GM10847 (cell line): ENCODE data around the gene PPP1R3F.
A peak's percentile ranks its signal among the peaks of the same experiment; 100 is the strongest.

ENCODE experiments used
- POLR2A ChIP-seq: IDR thresholded peaks from 2 replicates; pipeline ENCODE4 v1.6.1; 2011; ENCODE audit not compliant: insufficient read length; ENCODE audit errors: extremely low read depth

The PPP1R3F gene

DNA sequence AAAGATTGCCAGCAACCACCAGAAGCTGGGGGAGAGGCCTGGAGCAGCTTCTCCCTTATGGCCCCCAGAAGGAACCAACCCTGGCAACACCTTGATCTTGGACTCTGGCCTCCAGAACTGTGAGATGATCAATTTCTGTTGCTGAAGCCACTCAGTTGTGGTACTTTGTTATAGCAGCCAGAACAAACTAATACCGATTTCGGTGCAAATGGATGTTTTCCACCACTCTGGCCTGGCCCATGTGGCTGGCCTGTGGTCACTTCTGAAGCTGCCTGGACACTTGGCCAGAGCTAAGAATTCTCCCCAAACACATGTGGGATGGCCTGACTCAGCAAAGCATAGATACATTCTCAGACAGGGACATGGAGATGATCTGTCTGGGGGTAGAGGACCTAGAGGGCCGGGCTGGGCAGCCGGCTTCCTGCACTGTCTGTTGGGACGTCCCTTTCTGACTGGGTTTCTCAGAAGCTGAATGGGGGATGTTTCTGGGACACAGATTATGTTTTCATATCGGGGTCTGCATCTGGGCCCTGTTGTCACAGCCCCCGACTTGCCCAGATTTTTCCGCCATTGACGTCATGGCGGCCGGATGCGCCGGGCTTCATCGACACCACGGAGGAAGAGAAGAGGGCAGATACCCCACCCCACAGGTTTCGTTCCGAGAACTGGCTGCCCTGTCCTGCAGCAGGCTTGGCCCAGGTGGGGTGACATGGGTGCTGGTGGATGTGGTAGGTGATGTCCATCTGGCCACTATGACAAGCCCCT is 9.2 kb upstream of the PPP1R3F start:
- no peak for TF ChIP-seq POLR2A

DNA sequence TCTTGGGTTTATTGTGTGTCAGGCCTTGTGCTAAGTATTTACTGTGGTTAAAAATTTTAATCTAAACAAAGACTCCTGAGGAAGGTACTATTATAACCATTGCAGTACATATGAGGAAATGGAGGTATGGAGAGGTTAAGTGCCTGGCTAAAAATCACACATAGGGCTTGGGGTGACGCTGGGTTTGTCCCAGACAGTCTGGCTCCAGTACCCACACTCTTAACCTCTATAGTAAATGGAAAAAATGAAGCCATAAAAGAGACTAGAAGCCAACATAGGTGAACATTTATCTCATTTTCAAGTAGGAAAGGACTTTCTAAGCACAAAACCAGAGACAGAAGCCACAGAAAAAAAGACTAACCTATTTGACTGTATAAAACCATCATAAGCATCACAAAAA is 7.0 kb upstream of the PPP1R3F start:
- TF ChIP-seq POLR2A: no peak

DNA sequence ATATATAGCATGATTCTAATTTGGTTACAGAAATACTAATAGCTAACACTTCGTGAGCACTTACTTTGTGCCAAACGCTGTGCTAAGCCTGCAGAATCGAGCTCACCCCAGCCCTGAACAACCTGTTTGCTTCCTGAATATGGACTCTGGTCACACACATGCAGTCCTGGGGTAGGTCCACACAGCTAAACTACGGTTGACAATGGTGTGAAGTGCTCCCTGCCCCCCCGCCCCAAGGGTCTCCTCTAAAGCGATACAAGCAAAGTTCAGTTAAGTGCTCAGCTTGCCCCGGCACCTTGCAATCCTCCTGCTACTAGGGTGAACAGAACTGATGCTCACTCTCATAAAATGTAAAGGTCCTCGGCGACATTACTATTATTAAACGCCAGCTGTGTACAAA is 6.0 kb upstream of the PPP1R3F start:
- no peak for TF ChIP-seq POLR2A

DNA sequence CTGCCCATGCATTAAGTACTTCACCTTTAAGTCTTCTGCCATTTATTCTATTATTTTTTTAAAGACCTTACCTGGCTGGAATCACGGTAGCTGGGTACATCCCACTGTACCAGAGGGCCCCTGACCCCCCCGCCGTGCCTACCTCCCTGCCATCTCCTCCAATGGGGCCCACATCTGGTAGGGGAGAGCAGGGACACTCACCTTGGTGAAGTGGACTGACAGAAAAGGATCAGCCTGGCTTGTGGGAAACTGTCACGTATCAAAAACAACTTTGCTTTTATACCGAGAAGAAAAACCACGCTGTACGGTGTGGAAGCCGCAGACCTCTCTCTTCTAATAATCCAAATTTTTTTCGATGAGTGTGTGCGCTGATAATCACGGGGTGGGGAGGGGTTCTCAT is 5.1 kb upstream of the PPP1R3F start, which contains the start of gene FOXP3:
Gene FOXP3 (minus strand): TSS at position 251 of the 400 bp plus-strand sequence. CDS start 6,205 bp downstream, outside the sequence.
- no peak for TF ChIP-seq POLR2A

DNA sequence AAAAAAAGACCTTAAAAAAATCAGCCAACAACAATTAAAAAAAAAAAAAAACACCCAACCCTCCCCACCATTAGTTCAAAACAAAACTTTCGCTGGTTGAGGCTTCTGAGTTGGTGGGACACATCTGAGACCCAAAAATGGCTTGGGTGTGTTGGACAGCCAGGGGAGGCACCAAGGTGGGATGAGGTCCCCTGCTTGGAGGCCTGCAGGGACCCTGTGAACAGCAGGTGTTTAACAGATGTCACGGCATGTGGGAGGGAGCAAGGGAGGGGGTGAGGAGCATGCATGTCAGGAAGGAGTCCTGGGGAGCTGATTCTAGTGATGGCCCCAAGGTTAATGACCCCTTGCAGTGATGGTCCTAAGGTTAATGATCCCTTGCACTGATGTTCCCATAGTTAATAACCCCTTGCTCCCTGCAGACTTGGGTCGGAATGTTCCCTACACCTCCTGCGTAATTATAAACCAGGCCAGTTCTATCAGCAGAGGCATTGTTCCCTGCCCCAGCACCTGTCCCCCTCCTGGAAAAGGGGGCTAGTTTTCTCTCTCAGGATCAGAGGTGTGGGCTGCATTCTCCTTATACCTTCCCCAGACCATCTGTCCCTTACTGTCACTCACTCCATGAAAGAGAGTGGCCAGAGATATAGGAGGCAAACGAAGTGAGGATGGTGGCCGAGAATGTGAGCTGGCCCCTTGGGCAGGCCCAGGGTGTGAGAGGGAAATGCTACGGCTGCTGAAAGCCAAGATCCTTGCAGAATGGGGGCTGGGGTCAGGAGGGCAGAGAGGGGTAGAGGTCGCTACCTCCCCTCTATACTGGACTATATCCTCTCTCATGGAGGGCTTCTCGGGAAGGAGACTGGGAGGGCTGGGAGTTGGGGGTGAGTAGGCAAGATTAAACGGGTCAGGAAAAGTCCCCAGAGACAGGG is 2.8 kb upstream of the PPP1R3F start:
- no peak for TF ChIP-seq POLR2A

DNA sequence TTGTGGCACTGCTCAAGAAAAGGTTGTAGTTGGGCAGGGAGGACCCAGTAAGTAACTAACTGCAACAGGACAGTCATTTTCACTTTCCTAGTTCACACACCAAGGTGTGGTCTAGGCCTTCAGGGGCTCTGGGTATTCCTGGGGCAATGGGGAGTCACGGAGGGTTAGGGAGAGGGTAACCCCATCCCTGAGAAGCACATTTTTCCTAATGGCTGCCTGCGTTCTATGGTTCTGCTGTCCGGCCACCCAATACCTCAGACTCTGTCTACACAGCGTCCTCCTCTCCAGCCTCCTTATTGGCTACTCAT is 937 bp upstream of the PPP1R3F start:
- TF ChIP-seq POLR2A: no peak

DNA sequence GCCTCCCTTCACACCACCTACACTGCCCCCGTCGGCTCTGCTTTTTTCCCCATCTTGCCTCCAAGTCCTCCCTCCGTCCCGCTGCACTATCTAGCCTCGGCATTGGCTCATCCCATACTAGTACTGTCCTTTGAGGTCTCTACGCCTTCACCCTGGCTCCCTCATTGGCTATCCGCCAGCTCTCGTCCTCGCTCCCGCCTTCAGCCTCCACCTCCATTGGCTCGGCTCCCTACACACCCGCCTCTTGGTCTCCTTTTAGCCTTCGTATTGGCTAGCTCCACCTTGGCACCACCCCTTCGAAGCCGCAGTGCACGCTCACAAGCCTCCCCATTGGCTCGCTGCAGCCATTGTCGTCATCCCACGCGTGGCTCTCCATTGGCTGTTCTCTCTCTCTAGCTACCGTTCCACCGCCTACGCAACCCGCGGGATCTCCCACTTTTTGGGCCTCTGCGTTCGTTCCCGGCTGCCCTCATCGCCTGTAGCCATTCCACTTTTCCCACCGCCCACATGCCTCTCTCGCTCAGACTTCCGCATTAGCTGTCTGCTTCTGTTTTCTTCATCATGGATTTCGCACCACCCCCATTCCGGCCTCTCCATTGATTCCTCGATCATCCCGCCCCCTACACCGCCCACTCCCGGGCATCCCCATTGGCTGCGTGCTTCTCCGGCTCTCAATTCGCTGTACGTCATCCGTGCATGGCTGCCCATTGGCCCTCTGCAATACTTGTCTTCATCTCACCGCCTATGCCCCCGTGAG is 405 bp upstream of the PPP1R3F start:
- TF ChIP-seq POLR2A: peak; percentile 57

DNA sequence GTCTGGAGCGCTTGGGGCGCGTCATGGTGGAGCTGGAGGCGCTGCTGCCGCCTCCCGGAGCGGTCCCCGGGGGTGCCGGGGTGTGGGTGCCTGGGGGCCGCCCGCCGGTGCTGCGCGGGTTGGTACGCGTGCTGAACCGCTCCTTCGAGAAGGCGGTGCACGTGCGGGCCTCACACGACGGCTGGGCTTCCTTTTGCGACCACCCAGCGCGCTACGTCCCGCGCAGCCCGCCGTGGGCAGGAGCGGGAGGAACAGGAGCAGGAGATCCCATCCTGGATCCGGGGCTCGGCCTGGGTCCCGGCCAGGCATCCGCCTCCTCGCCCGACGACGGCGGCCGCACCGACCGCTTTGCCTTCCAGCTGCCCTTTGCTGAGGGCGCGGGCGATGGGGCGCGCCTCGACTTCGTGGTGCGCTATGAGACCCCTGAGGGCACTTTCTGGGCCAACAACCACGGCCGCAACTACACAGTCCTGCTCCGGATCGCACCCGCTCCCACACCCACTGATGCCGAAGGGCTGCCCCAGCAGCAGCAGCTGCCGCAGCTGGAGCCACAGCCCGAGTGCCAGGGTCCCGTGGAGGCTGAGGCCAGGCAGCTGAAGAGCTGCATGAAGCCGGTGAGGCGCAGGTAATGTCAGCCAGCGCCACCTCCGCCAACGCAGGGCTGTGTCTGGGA is 792 bp downstream of the PPP1R3F start:
- TF ChIP-seq POLR2A: no peak

DNA sequence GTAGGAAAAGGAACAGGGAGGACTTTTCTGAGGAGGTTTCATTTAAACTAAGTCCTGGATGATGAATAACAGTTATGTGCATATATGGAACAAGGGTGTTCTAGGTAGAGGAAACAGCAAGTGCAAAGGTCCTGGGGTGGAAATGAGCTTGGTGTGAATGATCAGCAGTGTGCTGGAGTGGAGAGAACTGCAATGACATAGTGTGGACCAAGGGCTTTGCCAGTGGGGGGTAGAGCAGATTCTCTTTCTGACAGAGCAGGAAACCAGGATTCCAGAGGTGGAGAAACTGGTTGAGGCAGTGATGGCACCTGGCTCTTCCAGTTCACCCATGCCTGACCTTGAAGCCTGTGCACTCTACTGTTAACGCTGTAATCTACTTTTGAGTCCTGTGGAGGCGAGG is 1.7 kb downstream of the PPP1R3F start:
- no peak for TF ChIP-seq POLR2A

DNA sequence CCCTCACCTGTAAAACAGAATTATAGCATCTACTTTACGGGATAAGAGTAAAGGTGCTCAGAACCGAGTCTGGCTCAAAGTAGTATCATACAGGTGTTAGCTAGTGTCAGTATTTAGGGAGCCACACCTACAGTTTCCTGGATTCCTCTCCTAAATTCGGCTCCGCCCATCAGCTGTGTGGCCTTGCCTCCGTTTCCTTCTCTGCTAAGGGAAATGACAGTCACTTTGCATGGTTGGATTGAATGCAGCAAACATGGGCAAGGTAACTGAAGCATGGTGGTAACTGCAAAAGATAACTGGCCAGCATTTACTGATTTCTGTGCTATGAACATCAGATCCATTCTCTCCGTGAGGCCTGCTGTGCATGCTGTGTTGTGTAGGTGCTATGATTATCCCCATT is 2.8 kb downstream of the PPP1R3F start:
- no peak for TF ChIP-seq POLR2A

DNA sequence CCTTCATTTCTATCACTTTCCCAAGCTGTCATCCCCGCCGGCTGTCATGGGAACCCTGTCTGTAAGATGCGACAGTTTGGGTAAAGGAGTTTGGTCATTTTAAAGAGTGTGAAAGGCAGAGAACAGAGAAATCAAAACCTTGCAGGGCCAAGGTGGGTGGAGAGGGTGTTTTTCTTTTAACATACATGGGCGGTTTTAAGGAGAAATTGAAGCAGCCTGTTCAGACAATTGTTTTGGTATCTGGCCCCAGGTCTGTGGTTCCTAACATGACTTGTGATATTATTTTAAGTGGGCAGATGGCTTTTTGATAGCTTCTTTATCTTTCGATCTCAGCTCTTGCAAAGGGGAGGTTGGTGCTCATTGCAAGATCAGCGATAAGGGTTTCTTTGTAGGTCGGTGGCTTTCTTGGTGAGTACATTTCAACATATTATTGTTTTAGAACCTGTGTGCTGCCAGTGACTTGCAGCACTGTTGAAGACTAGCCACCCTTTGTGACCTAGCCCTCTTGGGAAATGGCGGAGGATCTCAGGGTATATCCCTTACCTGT is 3.7 kb downstream of the PPP1R3F start:
- no peak for TF ChIP-seq POLR2A

DNA sequence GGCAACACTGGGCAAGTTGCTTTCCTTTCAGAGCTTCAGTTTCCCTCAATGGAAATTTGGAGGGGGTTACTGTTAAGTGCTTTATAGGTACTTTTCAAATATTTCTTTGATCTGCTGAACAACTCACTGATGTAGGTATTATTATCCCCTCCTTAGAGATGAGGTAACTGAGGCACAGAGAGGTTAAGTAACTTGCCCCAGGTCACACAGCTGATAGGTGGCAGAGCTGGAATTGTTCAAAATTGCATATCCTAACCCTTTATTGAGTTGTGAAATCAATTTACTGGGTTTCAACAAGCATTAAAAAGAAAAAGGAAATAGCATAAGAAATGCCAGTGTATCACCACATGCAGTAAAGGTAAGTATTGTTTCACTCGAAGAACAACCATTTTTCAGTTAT is 6.6 kb downstream of the PPP1R3F start:
- no peak for TF ChIP-seq POLR2A

DNA sequence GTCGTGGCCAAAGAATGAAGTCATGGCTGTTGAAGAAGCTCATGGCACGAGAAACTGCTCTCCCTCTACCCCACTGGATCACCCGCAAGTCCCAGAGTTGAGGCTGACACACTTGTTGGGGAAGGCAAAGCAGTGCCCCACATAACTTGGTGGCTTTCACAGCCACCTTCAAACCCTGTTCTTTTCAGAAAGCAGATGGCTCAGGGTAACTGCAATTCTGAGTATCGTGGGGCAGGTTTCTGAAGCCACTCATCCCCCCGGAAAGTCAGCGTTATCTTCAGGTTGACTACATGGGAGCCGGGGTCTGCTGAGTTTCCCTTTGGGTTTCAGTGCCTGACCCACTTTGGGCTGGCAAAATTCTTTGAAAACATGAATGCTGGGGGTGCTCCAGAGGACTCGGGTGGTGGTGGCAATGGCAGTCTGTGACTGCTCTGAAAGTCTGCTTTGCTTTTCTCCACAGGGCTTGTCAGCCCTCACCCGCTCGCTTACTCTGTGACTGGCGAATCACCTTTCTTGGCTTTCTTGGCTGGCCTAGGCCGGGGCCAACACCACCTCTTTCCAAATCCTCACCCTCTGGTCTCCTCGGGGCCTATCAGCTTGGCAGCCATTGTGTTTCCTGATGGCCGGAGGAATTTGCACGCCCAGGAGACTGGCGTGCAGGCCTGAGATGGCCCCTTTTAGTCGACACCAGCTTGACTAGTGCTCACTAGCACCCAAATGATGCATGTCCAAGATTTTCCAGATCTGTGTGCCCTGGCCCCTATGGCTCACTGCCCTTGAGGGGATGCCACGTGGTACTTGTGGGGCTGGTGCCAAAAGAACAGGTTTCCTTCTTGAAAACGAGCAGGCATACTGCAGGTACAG is 7.3 kb downstream of the PPP1R3F start:
- no peak for TF ChIP-seq POLR2A

DNA sequence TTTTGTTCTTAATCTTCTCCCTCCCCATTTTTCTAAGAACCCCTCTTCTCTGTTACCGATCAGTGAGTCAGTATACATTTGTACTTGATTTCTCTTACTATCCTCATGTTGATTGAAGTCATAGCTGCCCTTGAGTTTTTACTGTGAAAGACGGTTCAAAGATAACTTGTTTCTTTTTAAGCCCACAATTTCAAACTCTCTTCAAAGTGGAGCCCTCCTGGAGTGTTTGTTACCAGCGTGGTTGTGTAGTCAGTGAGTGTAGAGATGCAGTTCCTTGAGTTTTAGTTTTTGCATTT is 7.9 kb downstream of the PPP1R3F start:
- no peak for TF ChIP-seq POLR2A

DNA sequence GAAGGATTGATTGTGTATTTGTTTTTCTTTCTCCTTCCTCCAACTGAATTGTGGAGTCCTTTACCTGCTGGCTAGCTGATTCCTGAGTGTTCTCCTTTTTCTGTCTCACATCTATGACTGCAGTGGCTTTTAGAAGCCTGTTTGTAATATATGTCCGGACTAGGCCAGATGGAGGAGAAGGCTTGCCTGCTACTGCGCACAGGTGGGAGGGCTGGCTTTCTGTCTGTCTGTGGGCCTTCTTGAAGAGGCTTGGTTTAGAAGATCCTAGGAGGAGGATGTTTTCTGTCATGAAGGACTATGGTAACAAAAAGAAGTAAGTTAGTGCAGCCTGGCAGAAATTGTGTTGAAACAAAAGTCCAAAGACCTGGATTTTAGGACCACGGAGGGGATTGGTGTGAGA is 8.5 kb downstream of the PPP1R3F start:
- no peak for TF ChIP-seq POLR2A

DNA sequence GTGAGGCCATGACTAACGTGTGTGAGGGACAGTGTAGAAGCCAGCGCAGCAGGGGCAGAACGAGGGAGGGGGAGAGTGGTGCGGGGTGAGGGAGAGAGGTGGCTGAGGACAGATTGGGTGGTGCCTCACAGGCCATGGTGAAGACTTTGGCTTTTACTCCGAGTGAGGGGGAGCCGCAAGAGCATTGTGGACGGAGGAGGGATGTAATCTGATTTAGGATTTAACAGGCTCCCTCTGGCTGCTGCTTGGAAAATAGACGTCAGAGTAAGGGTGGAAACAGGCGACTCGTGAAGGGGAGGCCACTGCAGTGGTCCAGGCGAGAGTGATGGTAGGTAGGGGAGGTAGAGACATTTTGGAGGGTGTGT is 13.0 kb downstream of the PPP1R3F start:
- TF ChIP-seq POLR2A: no peak
